ENCODE data around the gene SYT9. TPM values are rescaled to one million over a fixed set of nuclear protein-coding genes. Genes with fewer than 3 reads are reported as not detected.
"Not testable (repeated sequence)": the region's sequence is repeated elsewhere in the genome, so short reads cannot be mapped to it uniquely, and the experiment has no call there.

Gene SYT9
- total and polyA plus RNA-seq, 2 donors: 1.3 to 2.6 TPM

GRCh38 chr11:7332451-7332850, 80.7 kb downstream of the SYT9 start:
- Histone ChIP-seq H3K4me1 (ENCODE audit: insufficient read depth) (no peaks in the 10 kb centered on the region), H3K36me3 (ENCODE audit: insufficient read depth) (no peaks in the 10 kb centered on the region), H3K27ac (ENCODE audit: low read depth) (no peak overlapping the region), H3K4me3 (ENCODE audit: low read depth, low read length) (no peak overlapping the region)
- 91% methylated on average over 1 of the region's 1 CpG for WGBS
- no peak for DNase-seq (ENCODE audit: extremely low spot score)

- 69% methylated on average over 2 of the region's 2 CpGs for WGBS
- no peak for DNase-seq (ENCODE audit: extremely low spot score)
- Histone ChIP-seq H3K36me3 (ENCODE audit: insufficient read depth) (no peaks in the 10 kb centered on the region), H3K4me1 (ENCODE audit: insufficient read depth) (no peaks in the 10 kb centered on the region), H3K27ac (ENCODE audit: low read depth) (no peak overlapping the region), H3K4me3 (ENCODE audit: low read depth, low read length) (no peak overlapping the region)
Observed at GRCh38 chr11:7332962-7333361, 81.3 kb downstream of the SYT9 start.

- H3K4me3 ChIP-seq (ENCODE audit: low read depth, low read length); DNase-seq (ENCODE audit: extremely low spot score); H3K4me1 ChIP-seq (ENCODE audit: insufficient read depth); H3K36me3 ChIP-seq (ENCODE audit: insufficient read depth); H3K27ac ChIP-seq (ENCODE audit: low read depth): not testable (repeated sequence)
- WGBS: 70% methylated on average over 2 of the region's 2 CpGs
Observed at GRCh38 chr11:7335442-7335841, 83.7 kb downstream of the SYT9 start.

GRCh38 chr11:7341551-7341950, 89.8 kb downstream of the SYT9 start:
- H3K4me1 ChIP-seq (ENCODE audit: insufficient read depth): no peaks in the 10 kb centered on the region
- no peaks in the 10 kb centered on the region for H3K36me3 ChIP-seq (ENCODE audit: insufficient read depth)
- DNase-seq (ENCODE audit: extremely low spot score): no peak
- H3K4me3 ChIP-seq (ENCODE audit: low read depth, low read length): no peak overlapping the region
- H3K27ac ChIP-seq (ENCODE audit: low read depth): no peak overlapping the region
- WGBS: 86% methylated on average over 2 of the region's 2 CpGs

GRCh38 chr11:7347611-7348431, 96.1 kb downstream of the SYT9 start:
- 38% methylated on average over 6 of the region's 6 CpGs for WGBS
- Histone ChIP-seq H3K4me3 (ENCODE audit: low read depth, low read length) (no peak overlapping the region), H3K27ac (ENCODE audit: low read depth) (no peak overlapping the region), H3K4me1 (ENCODE audit: insufficient read depth) (no peaks in the 10 kb centered on the region), H3K36me3 (ENCODE audit: insufficient read depth) (no peaks in the 10 kb centered on the region)
- DNase-seq (ENCODE audit: extremely low spot score): no peak

- DNase-seq (ENCODE audit: extremely low spot score): peak; percentile 76
- Histone ChIP-seq H3K27ac (ENCODE audit: low read depth) (no peak overlapping the region), H3K4me1 (ENCODE audit: insufficient read depth) (no peaks in the 10 kb centered on the region), H3K36me3 (ENCODE audit: insufficient read depth) (no peaks in the 10 kb centered on the region), H3K4me3 (ENCODE audit: low read depth, low read length) (no peak overlapping the region)
- 17% methylated on average over 8 of the region's 8 CpGs for WGBS
Observed at GRCh38 chr11:7348432-7349304, 97.0 kb downstream of the SYT9 start.

GRCh38 chr11:7351228-7351627, 99.5 kb downstream of the SYT9 start:
- H3K36me3 ChIP-seq (ENCODE audit: insufficient read depth): no peaks in the 10 kb centered on the region
- DNase-seq (ENCODE audit: extremely low spot score): no peak
- WGBS: 73% methylated on average over 5 of the region's 5 CpGs
- H3K4me3 ChIP-seq (ENCODE audit: low read depth, low read length): no peak overlapping the region
- H3K27ac ChIP-seq (ENCODE audit: low read depth): no peak overlapping the region
- no peaks in the 10 kb centered on the region for H3K4me1 ChIP-seq (ENCODE audit: insufficient read depth)

GRCh38 chr11:7353100-7353499, 101.4 kb downstream of the SYT9 start:
- 49% methylated on average over 4 of the region's 4 CpGs for WGBS
- Histone ChIP-seq H3K4me1 (ENCODE audit: insufficient read depth) (no peaks in the 10 kb centered on the region), H3K36me3 (ENCODE audit: insufficient read depth) (no peaks in the 10 kb centered on the region), H3K4me3 (ENCODE audit: low read depth, low read length) (no peak overlapping the region), H3K27ac (ENCODE audit: low read depth) (no peak overlapping the region)
- DNase-seq (ENCODE audit: extremely low spot score): no peak

GRCh38 chr11:7364660-7365059, 113.0 kb downstream of the SYT9 start:
- WGBS: 76% methylated on average over 1 of the region's 1 CpG
- H3K4me1 ChIP-seq (ENCODE audit: insufficient read depth): no peaks in the 10 kb centered on the region
- H3K36me3 ChIP-seq (ENCODE audit: insufficient read depth): no peaks in the 10 kb centered on the region
- no peak for DNase-seq (ENCODE audit: extremely low spot score)
- H3K4me3 ChIP-seq (ENCODE audit: low read depth, low read length): no peak overlapping the region
- H3K27ac ChIP-seq (ENCODE audit: low read depth): no peak overlapping the region

- DNase-seq (ENCODE audit: extremely low spot score): no peak
- Histone ChIP-seq H3K4me3 (ENCODE audit: low read depth, low read length) (no peak overlapping the region), H3K4me1 (ENCODE audit: insufficient read depth) (no peaks in the 10 kb centered on the region), H3K27ac (ENCODE audit: low read depth) (no peak overlapping the region), H3K36me3 (ENCODE audit: insufficient read depth) (no peaks in the 10 kb centered on the region)
Observed at GRCh38 chr11:7367803-7368202, 116.1 kb downstream of the SYT9 start.

- WGBS: 93% methylated on average over 1 of the region's 1 CpG
- Histone ChIP-seq H3K27ac (ENCODE audit: low read depth) (no peak overlapping the region), H3K4me1 (ENCODE audit: insufficient read depth) (no peaks in the 10 kb centered on the region), H3K4me3 (ENCODE audit: low read depth, low read length) (no peak overlapping the region), H3K36me3 (ENCODE audit: insufficient read depth) (no peaks in the 10 kb centered on the region)
- DNase-seq (ENCODE audit: extremely low spot score): no peak
Observed at GRCh38 chr11:7376386-7376785, 124.7 kb downstream of the SYT9 start.

- H3K4me1 ChIP-seq (ENCODE audit: insufficient read depth): no peaks in the 10 kb centered on the region
- DNase-seq (ENCODE audit: extremely low spot score): no peak
Observed at GRCh38 chr11:7381937-7382336, 130.2 kb downstream of the SYT9 start.

GRCh38 chr11:7383406-7383805, 131.7 kb downstream of the SYT9 start:
- Histone ChIP-seq H3K4me3 (ENCODE audit: low read depth, low read length) (no peak overlapping the region), H3K36me3 (ENCODE audit: insufficient read depth) (no peaks in the 10 kb centered on the region), H3K27ac (ENCODE audit: low read depth) (no peak overlapping the region), H3K4me1 (ENCODE audit: insufficient read depth) (no peaks in the 10 kb centered on the region)
- WGBS: 66% methylated on average over 4 of the region's 4 CpGs
- DNase-seq (ENCODE audit: extremely low spot score): no peak

More at GRCh38 chr11:7381937-7382336, 130.2 kb downstream of the SYT9 start:
- Histone ChIP-seq H3K36me3 (ENCODE audit: insufficient read depth) (no peaks in the 10 kb centered on the region), H3K4me3 (ENCODE audit: low read depth, low read length) (no peak overlapping the region), H3K27ac (ENCODE audit: low read depth) (no peak overlapping the region)
- 39% methylated on average over 2 of the region's 2 CpGs for WGBS

- Histone ChIP-seq H3K36me3 (ENCODE audit: insufficient read depth) (no peaks in the 10 kb centered on the region), H3K27ac (ENCODE audit: low read depth) (no peak overlapping the region), H3K4me1 (ENCODE audit: insufficient read depth) (no peaks in the 10 kb centered on the region), H3K4me3 (ENCODE audit: low read depth, low read length) (no peak overlapping the region)
- no peak for DNase-seq (ENCODE audit: extremely low spot score)
Observed at GRCh38 chr11:7384691-7385090, 133.0 kb downstream of the SYT9 start.
